HCT116 (cell line): Measurements from ENCODE around the gene MBD6. TPM values are rescaled to one million over a fixed set of nuclear protein-coding genes. Genes with fewer than 3 reads are reported as not detected.

ENCODE experiments used
- ATAC-seq: fragments of 200-7000 bp; cut with Tn5 transposase; 2 replicates; pipeline ENCODE4 v1.9.1; 2020; ENCODE audit warnings: mild to moderate bottlenecking, moderate library complexity
- BruUV-seq: library from RNA; stranded (reverse); fragments of 400-500 nt; replicated peaks from 2 replicates; lab custom pipeline; 2021; lab: Mats Ljungman, UMichigan
- CTCF ChIA-PET: fragments of 300-600 bp; sonication (Branson Sonifier 250); formaldehyde crosslinking; loops from one replicate; lab custom pipeline; 2021; ENCODE audit warnings: antibody characterized with exemption; lab: Charles Lee
- POLR2A ChIA-PET: fragments of 300-600, 350-600 bp; sonication (Branson Sonifier 250); formaldehyde crosslinking; loops from one replicate; lab custom pipeline; 2021; ENCODE audit warnings: antibody characterized with exemption; lab: Charles Lee
- RAD21 ChIA-PET, 2 experiments: fragments of 300-600 bp; sonication (Branson Sonifier 250); formaldehyde crosslinking; loops; one replicate each; lab custom pipeline; 2023; ENCODE audit warnings: low total read pairs in 2 of 2; ENCODE audit not compliant: uncharacterized antibody in 2 of 2, unreplicated experiment in 2 of 2, low non-redundant PET in 1 of 2; lab: Charles Lee
- DNase-seq: peaks from one replicate; pipeline ENCODE4 v3.0.0-alpha.2; 2010; ENCODE audit warnings: low read depth, low spot score
- H2AFZ ChIP-seq: fragments of 200-600 bp; shearing (Covaris generic), sonication (generic); 2 replicates; pipeline ENCODE4 v1.6.1; 2017; ENCODE audit warnings: low read depth, mixed run types, mixed read lengths, antibody characterized with exemption, low read length; ENCODE audit not compliant: poor library complexity, severe bottlenecking
- H3K27ac ChIP-seq: 2 replicates; pipeline ENCODE4 v1.5.1; 2012; ENCODE audit warnings: low read depth, low read length
- H3K27me3 ChIP-seq: fragments of 200-600 bp; sonication (generic); 2 replicates; pipeline ENCODE4 v1.6.1; 2016; ENCODE audit warnings: mixed run types, low read length, mixed read lengths; ENCODE audit not compliant: insufficient read depth
- H3K36me3 ChIP-seq, 2 experiments: fragments of 200-500 bp in 1 of 2; fragments of 200-600 bp in 1 of 2; sonication (Bioruptor generic) in 1 of 2; sonication (generic) in 1 of 2; 2 replicates each; pipeline versions ENCODE4 v1.5.1 to v1.6.1; 2014 to 2016; ENCODE audit warnings: low read length in 2 of 2, inconsistent platforms in 1 of 2, mixed read lengths in 1 of 2, mixed run types in 1 of 2; ENCODE audit not compliant: insufficient read depth in 2 of 2, control insufficient read depth in 1 of 2
- H3K4me1 ChIP-seq, 2 experiments: fragments of 200-600 bp in 1 of 2; sonication (generic) in 1 of 2; 2 replicates each; pipeline versions ENCODE4 v1.5.1 to v1.6.1; 2012 to 2017; ENCODE audit warnings: low read length in 2 of 2, inconsistent platforms in 1 of 2, mild to moderate bottlenecking in 1 of 2, mixed read lengths in 1 of 2, mixed run types in 1 of 2, moderate library complexity in 1 of 2; ENCODE audit not compliant: insufficient read depth in 2 of 2, control insufficient read depth in 1 of 2
- H3K4me2 ChIP-seq: fragments of 200-600 bp; sonication (generic); 2 replicates; pipeline ENCODE4 v1.6.1; 2017; ENCODE audit warnings: mixed run types, low read length, mixed read lengths
- H3K4me3 ChIP-seq, 2 experiments: fragments of 200-600 bp in 1 of 2; sonication (generic) in 1 of 2; replicated peaks in 1 of 2; 2 replicates each; pipeline ENCODE4 v1.5.1; 2011 to 2016; ENCODE audit warnings: low read length in 2 of 2, control low read depth in 1 of 2, low read depth in 1 of 2, mild to moderate bottlenecking in 1 of 2, mixed read lengths in 1 of 2, mixed run types in 1 of 2
- H3K79me2 ChIP-seq: fragments of 200-600 bp; sonication (generic); 2 replicates; pipeline ENCODE4 v1.6.1; 2017; ENCODE audit warnings: mild to moderate bottlenecking, mixed run types, low read length, moderate library complexity, mixed read lengths; ENCODE audit not compliant: insufficient read depth
- H3K9ac ChIP-seq: fragments of 200-600 bp; sonication (generic); 2 replicates; pipeline ENCODE4 v1.6.1; 2016; ENCODE audit warnings: low read length, mixed read lengths
- H3K9me2 ChIP-seq: fragments of 200-600 bp; sonication (generic), shearing (Covaris generic); 2 replicates; pipeline ENCODE4 v1.6.1; 2017; ENCODE audit warnings: mixed run types, mild to moderate bottlenecking, moderate library complexity; ENCODE audit not compliant: insufficient read depth
- H3K9me3 ChIP-seq, 2 experiments: fragments of 200-500 bp in 1 of 2; fragments of 200-600 bp in 1 of 2; sonication (Bioruptor generic) in 1 of 2; sonication (generic) in 1 of 2; 2 replicates each; pipeline ENCODE4 v1.6.1; 2014 to 2017; ENCODE audit warnings: low read length in 2 of 2, mixed read lengths in 2 of 2, inconsistent platforms in 1 of 2, low read depth in 1 of 2, mild to moderate bottlenecking in 1 of 2, mixed run types in 1 of 2, moderate library complexity in 1 of 2; ENCODE audit not compliant: control insufficient read depth in 1 of 2, insufficient read depth in 1 of 2
- H4K20me1 ChIP-seq: fragments of 200-600 bp; sonication (generic), shearing (Covaris generic); 2 replicates; pipeline ENCODE4 v1.6.1; 2017; ENCODE audit warnings: mixed run types, mild to moderate bottlenecking, moderate library complexity; ENCODE audit not compliant: insufficient read depth
- ATF3 ChIP-seq: IDR thresholded peaks from 2 replicates; pipeline ENCODE4 v1.6.1; 2012
- CTCF ChIP-seq, 3 experiments: fragments of 200-600 bp in 1 of 3; sonication (generic) in 1 of 3; IDR thresholded peaks in 2 of 3; conservative IDR thresholded peaks in 1 of 3; 2 replicates each; pipeline ENCODE4 v1.5.1; 2012 to 2017; ENCODE audit warnings: low read depth in 2 of 3, low read length in 2 of 3, antibody characterized with exemption in 1 of 3, borderline replicate concordance in 1 of 3, control low read depth in 1 of 3, mild to moderate bottlenecking in 1 of 3, mixed read lengths in 1 of 3, mixed run types in 1 of 3, moderate library complexity in 1 of 3; ENCODE audit not compliant: insufficient read depth in 1 of 3
- ELF1 ChIP-seq: IDR thresholded peaks from 2 replicates; pipeline ENCODE4 v1.6.1; 2012; ENCODE audit warnings: low read depth, borderline replicate concordance
- JUND ChIP-seq: IDR thresholded peaks from 2 replicates; pipeline ENCODE4 v1.6.1; 2012
- MAX ChIP-seq: IDR thresholded peaks from 2 replicates; pipeline ENCODE4 v1.6.1; 2012
- RAD21 ChIP-seq: IDR thresholded peaks from 2 replicates; pipeline ENCODE4 v1.6.1; 2012; ENCODE audit warnings: low read depth, mild to moderate bottlenecking
- SIN3A ChIP-seq: IDR thresholded peaks from 2 replicates; pipeline ENCODE4 v1.6.1; 2012; ENCODE audit warnings: low read depth
- SP1 ChIP-seq: IDR thresholded peaks from 2 replicates; pipeline ENCODE4 v1.6.1; 2012; ENCODE audit warnings: low read depth
- SRF ChIP-seq: IDR thresholded peaks from 2 replicates; pipeline ENCODE4 v1.6.1; 2012; ENCODE audit warnings: low read depth
- ZBTB33 ChIP-seq: IDR thresholded peaks from 2 replicates; pipeline ENCODE4 v1.6.1; 2011; ENCODE audit warnings: mild to moderate bottlenecking, low read length, moderate library complexity; ENCODE audit not compliant: insufficient replicate concordance; ENCODE audit errors: extremely low read depth
- ZNF274 ChIP-seq: fragments of 200-500 bp; sonication (Bioruptor generic); IDR thresholded peaks from 2 replicates; pipeline ENCODE4 v1.6.1; 2014; ENCODE audit warnings: mild to moderate bottlenecking, low read depth, low read length, inconsistent platforms
- intact Hi-C: fragments of 100-400 bp; cut with micrococcal nuclease; formaldehyde crosslinking; loops from 2 replicates; pipeline ENCODE4 v1.10.0; 2022
- total RNA-seq: library from RNA; stranded (reverse); gene quantifications from one replicate; pipeline ENCODE4 v1.2.1, GENCODE V29; 2021; ENCODE audit not compliant: unreplicated experiment

MBD6 gene
- total RNA-seq, 1 experiment from 2014 or later = 70.1 TPM

- no peak overlapping the region for H3K9ac ChIP-seq
- ChIA-PET POLR2A (interaction anchor here (2.1 kb wide), 1 partner anchor 9 kb away, joined by 7 read pairs; the partner anchor contains the start of gene DDIT3), RAD21 (no interaction called here), CTCF (no interaction called here)
- DNase-seq = no peak
- H3K9me2 ChIP-seq = no peaks in the 10 kb centered on the region
- no peak for TF ChIP-seq SIN3A
- TF ChIP-seq ZNF274 = no peak
- no peak for TF ChIP-seq JUND
- TF ChIP-seq ATF3 = no peak
- no peak for TF ChIP-seq SRF
- no peak for TF ChIP-seq RAD21
- no peak for TF ChIP-seq ELF1
- no peak overlapping the region for H3K4me3 ChIP-seq
- H3K79me2 ChIP-seq = peaks cover 7% of the 10 kb centered on the region; the same call in 1 of the 2 replicates
- intact Hi-C loops = no loop called here
- no peak overlapping the region for H3K27ac ChIP-seq
- ATAC-seq = no peak
- no peaks in the 10 kb centered on the region for H4K20me1 ChIP-seq
- H3K36me3 ChIP-seq = peaks cover 36 to 45% of the 10 kb centered on the region in 2 experiments; a peak in 3 of 4 replicates
- no peak overlapping the region for H2AFZ ChIP-seq
- H3K4me2 ChIP-seq = no peak overlapping the region
- no peaks in the 10 kb centered on the region for H3K27me3 ChIP-seq
- no peaks in the 10 kb centered on the region for H3K4me1 ChIP-seq
- H3K9me3 ChIP-seq = no peaks in the 10 kb centered on the region
- BruUV-seq = no TSS peak
Observed at GRCh38 chr12:57511161-57511560, 11.5 kb upstream of the MBD6 start.

- Histone ChIP-seq H3K4me1 (no peaks in the 10 kb centered on the region), H3K36me3 (peaks cover 41 to 47% of the 10 kb centered on the region in 2 experiments; a peak in 3 of 4 replicates), H3K4me3 (no peak overlapping the region), H4K20me1 (no peaks in the 10 kb centered on the region), H3K9me3 (no peaks in the 10 kb centered on the region), H3K4me2 (no peak overlapping the region), H3K27me3 (no peaks in the 10 kb centered on the region), H3K9ac (no peak overlapping the region), H3K79me2 (peaks cover 10% of the 10 kb centered on the region; the same call in 1 of the 2 replicates), H3K9me2 (no peaks in the 10 kb centered on the region), H2AFZ (no peak overlapping the region), H3K27ac (no peak overlapping the region)
- ChIA-PET POLR2A (interaction anchor here (2.1 kb wide), 1 partner anchor 8 kb away, joined by 7 read pairs; the partner anchor contains the start of gene DDIT3), CTCF (no interaction called here), RAD21 (no interaction called here)
- intact Hi-C loops = no loop called here
- ATAC-seq (no peak), DNase-seq (no peak)
- no TSS peak for BruUV-seq
- TF ChIP-seq SIN3A (no peak), SP1 (no peak), MAX (no peak), CTCF (IDR thresholded peaks at IDR 0.05 in 2 of 3, conservative IDR thresholded peaks at IDR 0.05 in 1 of 3; ENCODE audit: borderline replicate concordance in 1 of 3, insufficient read depth in 1 of 3, low read depth in 2 of 3, low read length in 2 of 3) (no peak), ZBTB33 (no peak)
Observed at GRCh38 chr12:57511588-57512325, 10.9 kb upstream of the MBD6 start.
